Effector CD8-positive, alpha-beta T cell (primary cell): Measurements from ENCODE around the gene ARHGAP28.
"Not testable (repeated sequence)": the region's sequence is repeated elsewhere in the genome, so short reads cannot be mapped to it uniquely, and the experiment has no call there.

Experiments
- DNase-seq: peaks from one replicate; lab custom pipeline; 2025; lab: John Stamatoyannopoulos, UW

The ARHGAP28 gene

DNA sequence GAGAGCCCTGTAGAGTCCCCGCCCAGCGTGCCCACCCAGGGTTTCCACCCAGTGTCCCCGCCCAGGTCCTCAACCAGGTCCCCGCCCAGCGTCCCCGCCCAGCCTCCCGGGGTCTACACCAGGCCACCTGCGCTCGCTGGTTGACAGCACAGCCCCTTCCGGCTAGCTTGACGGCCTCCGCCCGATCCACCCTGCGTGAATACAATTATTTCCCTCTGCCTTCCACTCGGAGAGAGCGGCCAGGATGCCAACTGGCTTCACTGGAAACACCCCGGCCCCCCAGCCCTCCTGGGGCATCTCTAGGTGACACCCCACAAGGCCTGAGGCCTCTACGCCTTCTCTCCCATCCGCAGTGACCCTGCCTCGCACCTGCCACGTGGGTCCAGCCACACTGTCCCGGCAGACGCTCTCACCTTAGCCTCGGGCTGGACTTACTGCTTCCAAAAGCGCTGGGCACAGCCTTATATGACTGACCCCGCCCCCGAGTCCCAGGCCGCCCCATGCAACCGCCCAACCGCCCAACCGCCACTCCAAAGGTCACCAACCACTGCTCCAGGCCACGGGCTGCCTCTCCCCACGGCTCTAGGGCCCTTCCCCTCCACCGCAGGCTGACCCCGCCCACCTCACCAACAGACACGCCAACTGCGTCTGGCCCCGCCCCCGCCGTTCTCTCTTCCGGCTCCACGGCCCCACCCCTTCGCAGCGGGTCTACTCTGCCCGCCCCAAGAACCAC, 200.0 kb downstream of the ARHGAP28 start:
- no peak for DNase-seq

DNA sequence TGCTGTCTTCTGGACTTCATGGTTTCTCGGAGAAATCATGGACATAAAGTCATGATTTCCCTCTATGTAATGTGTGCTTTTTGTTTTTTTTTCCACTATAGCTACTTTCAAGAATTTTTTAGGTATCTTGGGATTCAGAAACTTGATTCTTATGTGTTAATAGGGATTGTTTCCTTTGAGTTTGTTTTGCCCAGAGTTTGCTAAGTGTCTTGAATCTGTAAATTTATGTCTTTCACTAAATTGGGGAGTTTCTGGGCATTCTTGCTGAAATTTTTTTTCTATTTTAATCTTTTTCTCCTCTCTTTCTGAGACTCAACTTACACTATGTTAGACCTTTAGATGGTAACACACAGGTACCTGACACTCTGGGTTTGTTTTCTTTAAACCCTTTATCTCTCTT, 205.3 kb downstream of the ARHGAP28 start:
- DNase-seq: no peak

DNA sequence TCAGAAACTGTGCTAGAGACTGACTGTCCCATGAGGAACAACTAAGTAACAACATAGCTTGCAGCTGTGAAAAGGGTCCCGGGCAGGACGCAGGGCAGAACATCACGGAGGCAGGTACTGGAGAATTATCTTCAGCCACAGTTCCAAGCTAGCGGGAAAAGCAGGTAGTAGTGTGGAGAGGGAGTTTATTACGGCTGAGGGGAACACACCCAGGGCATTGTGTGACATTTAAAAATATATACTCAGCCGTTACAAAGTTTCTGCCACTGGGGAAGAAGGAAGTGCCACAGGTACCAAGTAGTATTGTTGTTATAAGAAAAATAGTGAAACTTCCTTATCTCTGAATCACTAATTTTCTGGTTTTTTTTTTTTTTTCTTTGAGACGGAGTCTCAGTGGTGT, 208.5 kb downstream of the ARHGAP28 start:
- DNase-seq: no peak

DNA sequence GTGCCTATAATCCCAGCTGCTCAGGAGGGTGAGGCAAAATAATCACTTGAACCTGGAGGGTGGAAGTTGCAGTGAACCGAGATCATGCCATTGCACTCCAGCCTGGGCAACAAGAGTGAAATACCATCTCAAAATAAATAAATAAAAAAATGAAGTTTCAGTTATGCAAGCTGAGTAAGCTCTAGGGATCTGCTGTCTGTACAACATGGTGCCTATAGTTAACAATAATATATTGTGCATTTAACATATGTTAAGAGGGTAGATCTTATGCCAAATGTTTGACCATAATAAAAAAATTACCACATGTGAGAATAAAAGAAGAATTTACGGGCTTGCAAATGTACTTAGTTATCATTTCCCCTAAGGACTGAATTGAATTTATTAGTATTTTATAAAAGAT, 208.9 kb downstream of the ARHGAP28 start:
- not testable (repeated sequence) for DNase-seq

DNA sequence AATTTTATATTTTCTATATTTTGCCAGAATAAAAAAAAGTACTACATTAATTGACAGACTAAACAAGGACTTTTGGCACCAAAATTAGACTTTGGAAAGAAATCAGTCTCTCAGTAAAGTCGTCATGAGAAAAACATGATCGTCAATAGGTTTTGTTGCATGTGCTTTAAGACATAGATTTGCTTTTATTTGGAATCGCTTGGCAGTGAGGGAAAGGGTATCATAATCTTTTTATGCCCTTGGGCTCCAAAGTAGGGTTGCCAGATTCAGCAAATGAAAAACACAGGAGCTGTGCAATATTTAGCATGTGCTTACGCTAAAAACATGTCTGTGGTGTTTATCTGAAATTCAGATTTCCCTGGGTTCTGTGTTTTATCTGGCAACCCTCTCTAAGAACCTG, 210.5 kb downstream of the ARHGAP28 start:
- no peak for DNase-seq

DNA sequence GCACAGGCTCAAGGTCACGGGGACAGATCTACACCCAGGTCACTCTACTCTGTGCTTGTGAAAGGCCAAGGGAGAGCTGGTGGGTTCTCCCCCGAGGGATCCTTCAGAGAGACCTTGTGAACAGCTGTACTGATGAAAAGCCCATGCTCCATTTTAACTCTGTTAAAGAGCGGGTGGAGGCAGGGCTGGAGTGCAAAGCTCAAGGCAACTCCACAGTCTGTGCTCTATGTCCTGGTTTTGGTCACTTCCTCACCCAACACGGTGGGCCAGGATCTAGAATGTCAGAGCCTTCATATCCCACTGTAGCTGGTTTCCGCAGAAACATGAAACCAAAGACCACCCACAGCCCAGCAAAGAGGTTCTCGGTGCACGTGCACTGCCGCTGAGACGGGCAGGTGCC, 210.9 kb downstream of the ARHGAP28 start:
- no peak for DNase-seq

DNA sequence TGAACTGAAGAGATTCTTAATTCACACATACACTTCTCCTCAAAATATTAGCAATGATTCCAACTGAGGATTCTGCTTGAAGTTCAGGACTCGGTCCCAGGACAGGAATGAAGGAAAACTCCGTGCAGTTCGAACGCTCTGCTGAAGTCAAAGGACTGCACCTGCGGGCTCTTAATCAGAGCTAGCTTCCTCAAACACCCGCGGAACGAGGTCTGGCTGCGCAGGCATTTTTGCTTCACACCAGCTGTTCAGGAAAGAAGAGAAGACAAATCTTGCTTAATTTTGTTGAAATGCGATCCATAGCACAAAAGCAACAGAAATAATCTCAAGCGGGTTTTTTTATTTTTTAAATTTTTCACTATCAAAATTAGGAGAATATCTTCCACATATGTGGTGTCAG, 212.5 kb downstream of the ARHGAP28 start:
- no peak for DNase-seq

DNA sequence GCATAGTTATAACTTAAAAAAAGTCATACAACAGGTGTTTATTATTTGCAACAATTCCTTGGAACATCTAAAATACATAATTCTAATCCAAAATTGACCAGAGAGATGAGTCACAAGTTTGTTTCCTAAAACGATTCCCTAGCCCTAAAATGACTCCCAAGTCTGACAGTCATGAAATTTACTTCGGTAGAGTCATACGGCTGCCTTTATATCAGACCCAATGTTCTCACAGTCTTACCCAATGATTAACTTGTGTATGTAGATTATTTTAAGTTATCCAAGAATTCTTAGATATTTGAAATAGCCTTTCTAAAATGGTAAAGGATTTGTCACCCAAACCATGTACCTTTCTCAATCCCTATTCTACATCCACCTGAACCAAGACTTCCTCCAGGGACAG, 213.2 kb downstream of the ARHGAP28 start:
- no peak for DNase-seq

DNA sequence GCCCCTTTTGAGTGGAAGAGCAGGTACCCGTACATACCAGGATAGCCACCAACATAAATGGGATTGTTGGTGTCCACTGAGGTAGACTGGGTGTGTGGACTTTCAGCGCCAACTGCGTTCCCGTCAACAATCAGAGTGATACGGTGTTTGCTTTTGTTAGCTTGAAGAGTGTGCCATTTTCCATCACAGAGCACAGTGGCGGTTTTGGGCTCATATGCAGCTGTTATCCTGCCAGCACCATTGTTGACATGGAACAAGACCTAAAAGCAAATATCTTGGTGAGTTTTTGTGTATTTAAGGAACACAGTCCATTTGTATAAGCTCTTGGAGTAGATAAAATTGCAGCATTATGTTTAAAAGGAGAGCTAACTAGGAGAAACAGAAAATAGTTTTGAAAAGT, 213.6 kb downstream of the ARHGAP28 start:
- DNase-seq: no peak

DNA sequence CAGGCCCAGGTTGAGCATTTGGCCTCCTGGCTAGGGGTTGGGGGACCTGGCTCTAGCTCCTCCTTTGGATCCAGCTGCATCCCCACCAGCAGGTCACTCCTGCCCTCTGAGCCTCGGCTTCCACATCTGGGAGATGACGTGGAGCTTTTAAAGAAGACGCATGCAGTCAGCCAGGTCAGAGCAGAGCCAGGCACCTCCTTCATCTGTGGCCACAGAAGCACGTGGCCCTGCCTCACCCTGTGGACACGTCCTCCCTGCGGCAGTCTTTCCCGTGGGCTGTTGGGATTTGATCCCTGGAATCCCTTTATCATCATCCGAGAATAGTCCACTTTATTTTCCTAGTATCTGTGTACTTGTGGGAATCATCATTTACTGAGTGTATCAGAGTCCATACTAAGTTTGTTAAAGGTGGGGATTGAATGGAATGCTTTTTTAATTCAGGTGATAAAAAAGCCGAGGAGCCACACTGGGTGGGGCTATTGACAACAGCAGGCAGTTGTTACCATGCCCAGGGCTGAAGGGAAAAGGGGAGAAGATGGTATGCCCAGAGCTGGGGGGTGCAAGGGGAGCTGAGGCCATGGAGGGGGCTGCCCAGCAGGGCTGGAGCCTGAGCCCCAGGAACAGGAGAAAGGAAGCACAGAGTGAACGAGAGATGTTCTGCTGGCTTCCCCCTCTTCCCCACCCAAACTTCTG, 218.0 kb downstream of the ARHGAP28 start:
- no peak for DNase-seq

DNA sequence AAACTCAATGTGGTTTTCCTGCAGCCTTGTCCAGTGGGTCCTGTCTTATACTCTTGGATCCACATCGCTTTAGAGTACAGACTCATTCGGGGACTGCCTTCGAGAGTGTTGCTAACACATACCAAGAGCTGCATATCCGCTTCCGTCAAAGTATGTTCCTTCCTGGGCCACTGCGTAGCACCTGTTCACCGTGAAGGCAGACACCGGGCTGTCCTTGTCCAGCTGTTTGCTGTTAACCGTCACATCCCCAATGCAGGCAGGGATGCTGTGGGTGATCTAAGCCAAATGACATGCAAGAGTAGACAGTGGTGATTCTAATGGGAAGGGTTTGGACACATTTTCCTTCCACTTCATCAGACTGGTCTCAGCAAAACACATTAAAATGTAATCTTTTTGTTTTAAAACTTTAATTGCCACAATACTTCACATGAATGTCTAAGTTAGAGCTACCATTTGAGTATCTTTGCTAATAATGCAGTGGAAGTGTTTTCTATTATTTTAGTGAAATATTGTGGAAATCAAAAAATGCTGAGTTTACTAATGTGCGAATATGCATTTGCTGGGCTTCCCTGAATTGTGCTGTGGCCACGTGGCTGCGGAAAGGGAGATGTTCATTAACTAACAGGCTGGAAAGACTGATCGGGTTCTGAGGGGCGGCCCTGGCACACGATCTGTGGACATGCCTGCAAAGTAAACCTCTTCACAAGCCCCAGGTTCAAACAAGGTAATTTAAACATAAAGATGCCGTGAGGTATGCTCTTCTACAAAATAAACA, 219.0 kb downstream of the ARHGAP28 start:
- no peak for DNase-seq

DNA sequence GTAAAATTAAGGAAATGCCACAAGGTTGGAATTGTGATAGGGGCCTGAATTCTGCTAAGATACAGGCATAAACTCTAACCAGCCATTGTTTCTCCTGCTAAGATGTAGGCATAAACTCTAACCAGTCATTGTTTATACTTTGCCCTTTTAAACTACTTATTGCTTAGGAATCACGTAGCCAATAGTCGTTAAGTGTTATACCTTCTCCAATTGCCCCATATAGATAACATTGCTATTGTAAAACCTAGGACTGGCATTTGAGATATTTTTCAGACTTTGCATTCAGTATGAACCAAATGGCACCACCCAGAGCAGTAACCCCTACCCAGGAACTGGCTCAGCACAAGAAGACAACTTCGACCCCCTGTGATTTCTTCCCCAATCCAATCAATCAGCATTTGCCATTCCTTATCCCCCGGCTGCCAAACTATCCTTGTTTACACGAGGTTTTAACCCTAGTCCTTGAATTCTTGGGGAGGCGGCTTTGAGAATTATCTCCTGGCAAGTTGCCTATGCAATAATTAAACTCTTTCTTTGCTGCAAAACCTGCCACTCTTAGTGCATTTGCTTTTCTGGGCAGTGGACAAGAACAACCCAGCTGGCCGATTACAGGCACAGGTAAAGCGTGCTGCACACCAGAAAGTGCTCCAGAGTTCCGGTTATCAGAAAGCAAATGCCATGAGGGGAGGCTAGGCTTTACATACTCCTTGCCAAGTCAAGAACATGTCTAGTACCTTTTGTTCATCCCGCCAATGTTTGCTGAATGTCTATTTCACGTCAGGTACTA, 220.5 kb downstream of the ARHGAP28 start:
- no peak for DNase-seq

DNA sequence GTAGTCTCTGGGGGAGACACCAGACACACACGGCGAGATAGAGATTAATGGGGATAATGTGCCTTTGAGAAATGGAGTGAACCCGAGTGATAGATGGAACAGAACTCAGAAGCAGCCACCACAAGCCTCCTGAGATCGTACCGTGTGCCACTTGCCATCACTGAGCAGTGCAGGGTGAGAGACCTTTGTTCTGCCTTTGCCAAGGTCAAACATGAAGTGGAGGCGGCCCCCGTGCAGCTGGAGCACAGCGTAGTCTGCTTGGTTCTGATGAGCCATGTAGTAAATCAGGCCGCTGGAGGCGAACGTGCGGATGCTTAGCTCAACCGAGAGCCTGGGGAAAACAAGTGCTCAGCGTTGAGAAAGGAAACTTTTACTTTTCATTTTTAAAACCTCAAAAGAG, 221.1 kb downstream of the ARHGAP28 start:
- DNase-seq: no peak

DNA sequence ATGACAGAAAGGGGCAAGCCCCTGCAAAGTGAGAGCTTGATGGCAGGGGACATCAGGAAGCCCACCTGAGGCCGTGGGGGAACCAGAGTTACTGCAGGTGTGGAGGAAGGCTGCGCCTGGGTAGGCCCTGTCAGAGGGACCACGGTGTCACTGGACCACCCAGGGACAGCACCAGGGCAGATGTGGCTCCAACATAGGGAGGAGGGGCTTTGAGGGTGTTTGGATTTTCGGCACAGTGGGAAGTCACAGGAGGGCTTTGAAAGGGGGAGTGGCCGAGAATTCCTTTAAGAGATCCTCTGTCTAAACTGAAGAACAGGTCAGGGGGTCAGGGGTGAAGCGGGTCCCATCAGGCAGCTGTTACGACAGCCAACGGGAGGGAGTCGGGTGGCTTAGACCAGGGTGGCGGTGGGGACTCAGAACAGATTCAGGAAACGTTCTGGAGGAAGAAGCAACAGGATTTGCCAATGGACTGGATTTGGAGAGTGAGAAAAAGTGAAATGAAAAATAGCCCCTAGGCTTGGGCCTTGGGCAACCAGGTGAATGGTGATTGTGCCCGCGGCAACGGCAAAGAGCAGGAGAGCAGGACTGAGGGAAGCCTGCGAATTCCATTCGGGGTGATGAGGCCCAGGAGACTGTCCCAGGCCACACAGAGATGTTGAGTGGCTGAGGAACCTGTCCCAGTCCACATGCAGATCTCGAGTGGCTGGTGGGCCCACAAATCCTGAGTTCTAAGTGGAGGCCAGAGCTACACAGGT, 222.0 kb downstream of the ARHGAP28 start:
- DNase-seq: no peak

DNA sequence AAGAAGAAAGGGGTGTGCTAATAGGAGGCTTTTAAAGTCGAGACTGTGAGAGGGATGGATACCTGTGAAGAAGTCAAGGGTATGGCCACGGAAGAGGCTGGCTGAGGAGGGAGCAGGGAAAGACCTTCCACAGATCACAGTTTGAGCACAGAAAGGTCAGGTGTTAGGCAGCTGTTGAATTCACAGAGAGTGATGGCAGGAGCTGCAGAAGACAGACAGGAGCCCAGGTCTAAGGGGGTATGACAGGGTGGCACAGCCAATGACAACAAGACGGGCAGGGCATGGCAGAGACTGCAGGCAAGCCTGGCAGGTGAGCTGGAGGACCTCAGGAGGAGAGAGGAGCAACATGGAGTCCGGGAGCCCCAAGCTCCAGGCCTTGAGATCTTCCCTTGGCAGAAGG, 225.0 kb downstream of the ARHGAP28 start:
- no peak for DNase-seq

DNA sequence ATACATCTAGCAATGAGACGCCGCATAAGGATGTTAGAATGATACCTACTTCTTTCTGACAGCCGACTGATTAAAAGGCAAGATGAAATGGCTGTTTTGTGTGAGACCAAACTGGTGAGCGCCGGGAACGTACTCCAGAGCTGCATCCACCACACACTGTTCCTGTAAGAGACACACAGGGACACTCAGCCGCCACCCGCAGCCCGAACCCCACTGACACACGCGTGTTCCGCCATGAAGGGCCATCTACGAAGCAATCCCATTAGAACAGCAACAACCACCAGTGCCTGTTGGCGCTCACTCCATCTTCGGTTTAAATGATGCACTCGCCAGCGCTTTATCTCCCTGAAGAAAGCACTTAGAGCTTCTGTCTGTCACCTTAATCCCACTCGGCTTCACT, 225.8 kb downstream of the ARHGAP28 start:
- no peak for DNase-seq

DNA sequence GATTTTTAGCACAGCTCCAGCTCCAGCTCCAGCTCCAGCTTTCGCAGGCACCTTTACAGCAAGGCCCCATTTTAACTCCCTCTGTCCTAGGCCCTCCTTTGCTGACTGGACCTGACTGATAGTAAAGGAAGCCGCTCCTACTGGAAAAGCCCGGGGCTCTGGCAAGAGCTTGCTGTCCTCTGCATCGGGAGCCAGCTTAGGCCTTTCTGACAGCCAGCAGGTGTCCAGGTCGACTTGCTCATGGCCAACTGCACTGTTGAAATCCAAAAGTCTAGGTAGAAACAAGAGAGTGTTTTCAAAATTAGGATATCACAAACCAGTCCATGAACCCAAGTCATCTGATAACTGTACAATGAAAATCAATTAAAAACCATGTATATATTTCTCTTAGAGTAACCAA, 227.0 kb downstream of the ARHGAP28 start:
- no peak for DNase-seq

DNA sequence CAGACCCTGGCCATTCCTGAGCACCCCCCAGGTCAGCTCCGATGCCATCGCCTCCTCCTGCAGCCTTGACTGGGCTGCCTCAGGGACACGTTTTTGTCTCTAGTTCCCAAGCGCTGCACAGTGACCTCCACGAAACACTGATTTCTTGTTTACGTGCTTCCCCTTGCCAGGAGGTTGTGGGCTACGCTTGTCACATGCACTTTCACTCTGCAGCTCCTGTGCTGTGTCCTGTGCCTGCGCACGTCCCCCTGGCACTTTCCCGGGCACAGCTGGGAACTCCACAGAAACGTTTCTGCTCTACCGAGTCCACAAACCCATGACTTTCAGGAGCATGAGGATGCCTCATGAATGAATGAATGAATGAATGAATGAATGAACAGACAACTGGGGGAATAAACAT, 227.5 kb downstream of the ARHGAP28 start:
- DNase-seq: no peak

DNA sequence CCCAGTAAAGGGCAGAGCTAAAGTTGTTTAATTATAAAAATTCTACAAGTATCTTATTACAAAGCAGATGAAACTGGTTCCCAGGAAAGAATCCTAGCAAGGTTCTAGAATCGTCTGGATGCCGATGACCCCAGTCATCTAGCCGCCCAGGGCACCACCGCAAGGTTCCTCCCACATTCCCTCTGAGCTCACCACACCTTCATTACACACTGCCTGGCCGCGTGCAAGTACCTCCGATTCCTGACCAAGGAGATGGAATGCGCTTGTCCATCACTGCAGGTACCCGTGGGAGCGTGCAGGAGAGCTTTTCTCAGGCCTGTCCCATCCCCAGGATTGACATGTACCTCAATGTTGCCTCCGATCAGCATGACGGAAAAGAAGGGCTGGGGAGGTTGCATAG, 229.6 kb downstream of the ARHGAP28 start:
- no peak for DNase-seq

DNA sequence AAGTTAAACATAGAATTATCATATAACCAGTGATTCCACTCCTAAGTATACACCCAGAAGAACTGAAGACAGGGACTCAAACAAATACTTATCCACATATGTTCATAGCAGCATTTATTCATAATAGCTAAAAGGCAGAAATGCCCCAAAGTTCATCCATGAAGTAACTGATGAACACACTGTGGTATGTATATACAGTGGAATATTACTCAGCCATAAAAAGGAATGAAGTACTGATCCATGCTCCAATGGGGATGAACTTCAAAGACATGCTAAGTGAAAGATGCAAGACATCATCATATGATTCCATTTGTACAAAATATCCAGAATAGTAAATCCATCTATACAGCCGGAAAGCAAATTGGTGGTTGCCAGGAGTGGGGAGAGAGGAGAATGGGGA, 230.6 kb downstream of the ARHGAP28 start:
- no peak for DNase-seq

DNA sequence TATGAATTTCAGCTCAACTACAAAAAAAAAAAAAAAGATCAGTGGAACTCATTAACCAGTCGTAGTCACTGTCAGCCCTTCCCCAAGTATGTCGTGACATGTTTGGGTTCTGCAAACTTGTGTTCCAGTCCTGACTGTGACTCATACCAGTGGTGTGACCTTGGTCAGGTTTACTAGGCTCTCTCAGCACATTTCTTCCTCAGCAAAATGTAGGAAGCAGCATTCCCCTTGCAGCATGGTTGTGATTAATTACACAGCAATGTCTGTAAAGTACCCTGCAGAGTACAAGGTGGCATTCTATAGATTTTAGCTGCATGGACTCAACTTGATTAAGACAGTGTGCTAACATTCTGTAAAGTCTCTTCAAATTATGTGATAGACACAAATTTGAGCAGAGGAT, 231.1 kb downstream of the ARHGAP28 start:
- no peak for DNase-seq

DNA sequence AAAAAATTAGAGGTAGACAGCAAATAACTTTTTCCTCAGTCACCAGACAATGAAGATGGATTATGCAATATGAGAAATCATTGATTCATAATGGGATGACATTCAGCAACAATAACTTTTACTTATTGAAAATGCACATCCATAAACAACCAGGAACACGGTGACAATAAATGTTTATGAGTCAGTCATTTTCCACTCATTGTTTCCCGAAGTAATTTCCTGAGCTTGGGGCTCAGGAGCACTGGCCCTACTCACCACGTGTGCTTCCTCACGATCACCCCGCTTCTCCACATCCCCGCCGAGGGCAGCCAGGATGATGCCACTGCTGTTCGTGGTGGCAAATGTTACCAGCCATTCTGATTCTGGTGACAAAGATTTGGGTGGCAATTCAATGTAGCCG, 231.8 kb downstream of the ARHGAP28 start:
- DNase-seq: no peak
